ENCODE results near the gene PEAK3. TPM values are rescaled to one million over a fixed set of nuclear protein-coding genes. Genes with fewer than 3 reads are reported as not detected.
A peak's percentile ranks its signal among the peaks of the same experiment; 100 is the strongest.

Gene PEAK3
- total and polyA plus RNA-seq, 9 of the 15 experiments (the other 6 are each of a cell fraction or from before 2014, with no cell fraction given): 0.07 to 0.40 TPM; not detected in 7

- TF ChIP-seq, protein P1, sequence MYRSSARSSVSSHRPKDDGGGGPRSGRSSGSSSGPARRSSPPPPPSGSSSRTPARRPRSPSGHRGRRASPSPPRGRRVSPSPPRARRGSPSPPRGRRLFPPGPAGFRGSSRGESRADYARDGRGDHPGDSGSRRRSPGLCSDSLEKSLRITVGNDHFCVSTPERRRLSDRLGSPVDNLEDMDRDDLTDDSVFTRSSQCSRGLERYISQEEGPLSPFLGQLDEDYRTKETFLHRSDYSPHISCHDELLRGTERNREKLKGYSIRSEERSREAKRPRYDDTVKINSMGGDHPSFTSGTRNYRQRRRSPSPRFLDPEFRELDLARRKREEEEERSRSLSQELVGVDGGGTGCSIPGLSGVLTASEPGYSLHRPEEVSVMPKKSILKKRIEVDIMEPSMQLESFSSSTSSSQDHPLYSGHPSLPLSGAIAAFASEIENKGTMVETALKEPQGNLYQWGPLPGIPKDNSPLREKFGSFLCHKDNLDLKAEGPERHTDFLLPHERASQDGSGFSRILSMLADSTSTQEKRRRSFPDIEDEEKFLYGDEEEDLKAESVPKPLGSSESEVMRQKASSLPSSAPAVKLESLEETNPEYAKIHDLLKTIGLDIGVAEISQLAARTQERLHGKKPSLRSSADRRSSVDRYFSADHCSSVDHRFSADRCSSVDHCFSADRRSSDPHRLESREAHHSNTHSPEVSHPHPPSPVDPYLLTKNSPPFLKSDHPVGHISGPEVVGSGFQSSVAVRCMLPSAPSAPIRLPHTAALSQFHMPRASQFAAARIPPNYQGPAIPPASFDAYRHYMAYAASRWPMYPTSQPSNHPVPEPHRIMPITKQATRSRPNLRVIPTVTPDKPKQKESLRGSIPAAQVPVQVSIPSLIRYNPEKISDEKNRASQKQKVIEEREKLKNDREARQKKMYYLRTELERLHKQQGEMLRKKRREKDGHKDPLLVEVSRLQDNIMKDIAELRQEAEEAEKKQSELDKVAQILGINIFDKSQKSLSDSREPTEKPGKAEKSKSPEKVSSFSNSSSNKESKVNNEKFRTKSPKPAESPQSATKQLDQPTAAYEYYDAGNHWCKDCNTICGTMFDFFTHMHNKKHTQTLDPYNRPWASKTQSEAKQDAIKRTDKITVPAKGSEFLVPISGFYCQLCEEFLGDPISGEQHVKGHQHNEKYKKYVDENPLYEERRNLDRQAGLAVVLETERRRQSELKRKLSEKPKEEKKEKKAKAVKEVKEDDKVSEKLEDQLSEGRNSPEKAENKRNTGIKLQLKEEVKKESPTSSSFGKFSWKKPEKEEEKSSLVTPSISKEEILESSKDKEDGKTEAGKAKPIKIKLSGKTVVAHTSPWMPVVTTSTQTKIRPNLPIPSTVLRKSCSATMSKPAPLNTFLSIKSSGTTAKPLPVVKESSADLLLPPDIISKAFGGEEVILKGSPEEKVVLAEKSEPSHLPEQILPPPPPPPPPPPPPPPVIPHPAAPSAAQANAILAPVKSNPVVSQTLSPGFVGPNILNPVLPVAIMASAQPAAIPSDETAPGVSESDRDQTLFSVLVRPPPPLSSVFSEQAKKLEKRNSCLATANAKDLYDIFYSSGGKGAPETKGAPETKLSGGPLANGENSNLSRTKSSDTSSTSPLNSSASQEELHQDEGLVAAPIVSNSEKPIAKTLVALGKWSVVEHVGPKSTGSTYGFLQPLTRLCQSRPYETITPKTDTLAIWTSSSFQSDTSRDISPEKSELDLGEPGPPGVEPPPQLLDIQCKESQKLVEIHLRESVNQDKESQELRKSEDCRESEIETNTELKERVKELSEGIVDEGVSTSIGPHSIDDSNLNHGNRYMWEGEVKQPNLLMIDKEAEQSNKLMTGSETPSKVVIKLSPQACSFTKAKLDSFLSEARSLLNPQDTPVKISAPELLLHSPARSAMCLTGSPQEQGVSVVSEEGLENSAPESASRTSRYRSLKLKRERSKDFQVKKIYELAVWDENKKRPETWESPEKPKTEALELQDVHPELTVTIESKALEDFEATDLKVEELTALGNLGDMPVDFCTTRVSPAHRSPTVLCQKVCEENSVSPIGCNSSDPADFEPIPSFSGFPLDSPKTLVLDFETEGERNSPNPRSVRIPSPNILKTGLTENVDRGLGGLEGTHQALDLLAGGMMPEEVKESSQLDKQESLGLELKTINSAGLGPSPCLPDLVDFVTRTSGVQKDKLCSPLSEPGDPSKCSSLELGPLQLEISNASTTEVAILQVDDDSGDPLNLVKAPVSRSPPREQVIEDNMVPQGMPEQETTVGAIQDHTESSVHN (IDR thresholded peaks at IDR 0.05; ENCODE audit: borderline replicate concordance in 1 of 2, low read depth in 1 of 2): no peak
- peak; percentile 11; the same call in 1 of the 2 replicates for TF ChIP-seq CREM (IDR thresholded peaks at IDR 0.05; ENCODE audit: low read depth)
- no peak for TF ChIP-seq FOXA1 (IDR thresholded peaks at IDR 0.05; ENCODE audit: borderline replicate concordance)
- no peak for TF ChIP-seq ZBTB8A (IDR thresholded peaks at IDR 0.05; ENCODE audit: partially characterized antibody)
- TF ChIP-seq ARID1B (IDR thresholded peaks at IDR 0.05): no peak
- TF ChIP-seq TFAM (CRISPR knock-in tag; conservative IDR thresholded peaks at IDR 0.05): no peak
- no peak for TF ChIP-seq MTF1 (CRISPR knock-in tag; IDR thresholded peaks at IDR 0.05; ENCODE audit: borderline replicate concordance)
- no peak for TF ChIP-seq ZNF274 (IDR thresholded peaks at IDR 0.05; ENCODE audit: borderline replicate concordance, low read depth, low read length)
- TF ChIP-seq VEZF1 (CRISPR knock-in tag; IDR thresholded peaks at IDR 0.05): no peak; the same call in 1 of the 2 replicates
- no peak for TF ChIP-seq SAFB (IDR thresholded peaks at IDR 0.05; ENCODE audit: borderline replicate concordance, low read depth, low read length)
- TF ChIP-seq NEUROD1 (IDR thresholded peaks at IDR 0.05; ENCODE audit: borderline replicate concordance, low read depth, low read length, partially characterized antibody): no peak
- no peak for TF ChIP-seq C11orf30 (IDR thresholded peaks at IDR 0.05; ENCODE audit: low read depth)
- TF ChIP-seq KDM5B (IDR thresholded peaks at IDR 0.05; ENCODE audit: insufficient replicate concordance, low read depth, low read length): no peak
- TF ChIP-seq, protein P2, sequence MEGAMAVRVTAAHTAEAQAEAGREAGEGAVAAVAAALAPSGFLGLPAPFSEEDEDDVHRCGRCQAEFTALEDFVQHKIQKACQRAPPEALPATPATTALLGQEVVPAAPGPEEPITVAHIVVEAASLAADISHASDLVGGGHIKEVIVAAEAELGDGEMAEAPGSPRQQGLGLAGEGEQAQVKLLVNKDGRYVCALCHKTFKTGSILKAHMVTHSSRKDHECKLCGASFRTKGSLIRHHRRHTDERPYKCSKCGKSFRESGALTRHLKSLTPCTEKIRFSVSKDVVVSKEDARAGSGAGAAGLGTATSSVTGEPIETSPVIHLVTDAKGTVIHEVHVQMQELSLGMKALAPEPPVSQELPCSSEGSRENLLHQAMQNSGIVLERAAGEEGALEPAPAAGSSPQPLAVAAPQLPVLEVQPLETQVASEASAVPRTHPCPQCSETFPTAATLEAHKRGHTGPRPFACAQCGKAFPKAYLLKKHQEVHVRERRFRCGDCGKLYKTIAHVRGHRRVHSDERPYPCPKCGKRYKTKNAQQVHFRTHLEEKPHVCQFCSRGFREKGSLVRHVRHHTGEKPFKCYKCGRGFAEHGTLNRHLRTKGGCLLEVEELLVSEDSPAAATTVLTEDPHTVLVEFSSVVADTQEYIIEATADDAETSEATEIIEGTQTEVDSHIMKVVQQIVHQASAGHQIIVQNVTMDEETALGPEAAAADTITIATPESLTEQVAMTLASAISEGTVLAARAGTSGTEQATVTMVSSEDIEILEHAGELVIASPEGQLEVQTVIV (CRISPR knock-in tag; IDR thresholded peaks at IDR 0.05; ENCODE audit: borderline replicate concordance): no peak
Measured at GRCh38 chr19:2237051-2237868, 44.7 kb downstream of the PEAK3 start (continued).
